RWPE1 (cell line): ENCODE measurements around the gene COPS2.

Experiments used
- CTCF ChIA-PET: fragments of 350-600 bp; sonication (Branson Sonifier 250); formaldehyde crosslinking; extraction: SDS; loops from one replicate; lab custom pipeline; 2021; lab: Yijun Ruan, JAX
- POLR2A ChIA-PET: fragments of 400-600 bp; formaldehyde crosslinking; extraction: SDS; loops from one replicate; lab custom pipeline; 2020; ENCODE audit warnings: antibody characterized with exemption; ENCODE audit not compliant: low non-redundant PET; lab: Yijun Ruan, JAX
- DNase-seq: peaks from one replicate; pipeline ENCODE4 v3.0.0; 2012; ENCODE audit warnings: low spot score
- H3K27ac ChIP-seq: fragments of 450-650 bp; 2 replicates; pipeline ENCODE4 v1.5.1; 2017
- CTCF ChIP-seq: fragments of 450-650 bp; conservative IDR thresholded peaks from 2 replicates; pipeline ENCODE4 v1.5.1; 2017; ENCODE audit warnings: low read depth, mild to moderate bottlenecking

The COPS2 gene

DNA sequence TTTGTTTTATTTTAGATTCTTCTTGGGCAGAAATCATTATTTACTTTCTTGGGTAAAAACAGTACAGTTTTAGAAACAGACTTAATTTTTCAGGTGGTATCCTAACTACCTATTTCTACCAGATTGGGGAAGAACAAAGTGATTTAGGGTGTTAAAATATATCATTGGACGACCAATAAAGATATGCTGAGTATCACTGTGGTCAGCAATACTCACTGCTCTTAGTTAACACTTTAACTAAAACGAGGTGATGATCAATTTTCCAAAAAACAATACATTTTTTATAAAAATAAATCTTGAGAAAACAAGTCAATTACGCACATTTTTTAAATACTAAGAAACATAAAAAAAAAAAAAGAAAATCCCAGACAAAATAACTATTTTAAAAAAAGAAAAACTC lies 3.6 kb downstream of the COPS2 start:
- POLR2A ChIA-PET: no interaction called here
- TF ChIP-seq CTCF: no peak

GRCh38 chr15:49148727-49149126 lies 6.7 kb downstream of the COPS2 start:
- ChIA-PET CTCF (no interaction called here), POLR2A (no interaction called here)
- no peak overlapping the region for H3K27ac ChIP-seq
- DNase-seq: no peak
- TF ChIP-seq CTCF: no peak

More for the DNA sequence above, 3.6 kb downstream of the COPS2 start:
- no peak for DNase-seq
- no peak overlapping the region for H3K27ac ChIP-seq
- CTCF ChIA-PET: interaction anchor here (0.6 kb wide), 1 partner anchor 1015 kb away, joined by 5 read pairs; no protein-coding TSS in a partner anchor

- ChIA-PET POLR2A (no interaction called here), CTCF (no interaction called here)
- DNase-seq: no peak
Observed at GRCh38 chr15:49148298-49148697, 7.1 kb downstream of the COPS2 start.

DNA sequence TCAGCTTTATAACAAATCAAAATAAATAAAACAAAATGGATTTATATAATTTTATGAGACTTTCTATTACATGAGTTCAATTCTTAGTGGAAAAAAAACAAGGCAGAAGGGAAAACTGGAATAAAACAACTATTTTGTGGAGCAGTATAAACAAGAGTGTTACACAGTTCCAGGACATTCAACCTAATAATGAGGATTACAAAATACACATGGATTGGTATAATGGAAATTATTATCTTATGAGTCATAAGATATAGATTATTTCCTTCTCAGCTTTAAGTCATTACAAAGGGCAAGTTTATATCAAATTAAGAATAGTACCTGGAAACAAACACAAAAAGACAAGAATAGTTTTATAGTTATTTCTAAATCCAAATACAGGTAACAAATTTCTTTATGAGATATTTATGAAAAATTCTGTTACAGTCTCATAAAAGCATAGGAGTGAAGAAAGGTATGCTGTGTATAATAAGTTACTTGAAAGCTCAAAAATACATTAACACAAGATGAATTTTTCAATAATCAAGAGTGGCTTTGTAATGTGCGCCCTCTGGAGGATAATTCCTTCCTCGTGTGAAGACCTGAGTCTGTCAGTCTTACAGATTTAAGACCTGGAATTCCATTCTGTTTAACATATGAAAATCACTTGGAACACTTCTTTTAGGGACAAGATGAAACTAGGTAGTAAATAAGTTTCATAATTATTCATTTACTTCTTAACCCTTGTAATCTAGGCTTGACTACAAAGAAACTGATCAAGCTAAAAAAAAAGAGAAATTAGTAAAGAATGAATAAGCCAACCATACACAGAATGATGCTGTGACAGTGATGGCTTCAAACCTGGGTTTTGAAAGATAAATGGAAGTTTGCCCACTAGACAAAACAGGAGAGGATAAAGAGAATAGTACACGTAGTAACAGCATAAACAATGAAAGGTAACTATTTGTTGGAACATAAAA lies 9.5 kb downstream of the COPS2 start:
- peak; percentile 54 for DNase-seq
- ChIA-PET CTCF (interaction anchor here (0.6 to 1.5 kb wide), 9 partner anchors 19 to 1126 kb away, joined by 3 to 12 read pairs (median 3); no protein-coding TSS in a partner anchor), POLR2A (interaction anchor here (0.6 kb wide), 1 partner anchor 284 kb away, joined by 5 read pairs; no protein-coding TSS in a partner anchor)
- TF ChIP-seq CTCF: peak; percentile 93
- no peak overlapping the region for H3K27ac ChIP-seq

More at GRCh38 chr15:49148298-49148697, 7.1 kb downstream of the COPS2 start:
- no peak overlapping the region for H3K27ac ChIP-seq
- TF ChIP-seq CTCF: no peak

DNA sequence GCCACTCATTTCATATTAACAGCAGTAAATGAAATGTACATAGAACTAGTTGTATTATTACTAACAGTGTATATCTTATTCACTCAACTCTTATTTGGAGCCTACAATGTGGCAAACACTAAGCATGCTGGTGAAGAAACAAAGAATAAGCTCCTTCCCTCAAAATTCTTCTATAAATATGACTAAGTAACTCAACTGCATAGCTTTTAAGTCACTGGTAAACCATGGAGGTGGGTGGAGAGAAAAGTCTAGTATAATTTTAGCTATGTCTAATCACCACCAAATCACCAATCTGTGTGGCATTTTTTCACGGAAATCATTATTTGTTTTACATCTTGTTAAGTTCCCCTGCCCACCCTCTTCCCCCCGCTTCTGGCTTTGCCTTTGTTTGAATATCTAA lies 17.5 kb downstream of the COPS2 start:
- CTCF ChIA-PET: interaction anchor here (0.6 kb wide), 1 partner anchor 26 kb away, joined by 5 read pairs; no protein-coding TSS in a partner anchor
- no peak for DNase-seq
- POLR2A ChIA-PET: no interaction called here
- no peak overlapping the region for H3K27ac ChIP-seq
- no peak for TF ChIP-seq CTCF

DNA sequence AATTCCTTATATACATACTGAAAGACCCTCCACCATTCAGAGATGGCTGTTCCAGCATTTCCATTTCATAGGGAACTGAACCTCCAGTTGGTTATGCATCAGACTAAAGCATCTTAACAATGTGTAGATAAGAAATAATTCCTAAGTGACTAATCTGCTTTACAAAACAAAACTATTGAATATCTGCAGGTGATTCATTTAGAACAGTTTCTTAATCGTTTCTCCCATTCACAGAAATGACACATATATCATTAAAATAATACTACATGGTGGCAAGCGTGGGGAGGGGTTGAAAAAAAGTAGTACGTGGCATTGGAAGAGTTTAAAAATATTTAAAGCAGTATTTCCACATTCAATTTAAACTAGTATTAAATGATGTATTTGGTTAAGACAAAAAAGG lies 19.5 kb downstream of the COPS2 start:
- DNase-seq: peak; percentile 62
- ChIA-PET POLR2A (no interaction called here), CTCF (no interaction called here)
- H3K27ac ChIP-seq: no peak overlapping the region
- no peak for TF ChIP-seq CTCF
